Endothelial cell of umbilical vein (primary cell): ENCODE measurements around the gene VAC14.

Experiments used
- CTCF ChIP-seq, 2 donors: IDR thresholded peaks; 1 replicate in 1 of 2; 2 replicates in 1 of 2; pipeline ENCODE4 v1.5.1; 2011; ENCODE audit warnings: low read length in 2 of 2, mild to moderate bottlenecking in 2 of 2, moderate library complexity in 2 of 2, control low read depth in 1 of 2, inconsistent platforms in 1 of 2, low read depth in 1 of 2; ENCODE audit not compliant: insufficient read depth in 1 of 2; ENCODE audit errors: extremely low read depth in 1 of 2
- EZH2 ChIP-seq: IDR thresholded peaks from 2 replicates; pipeline ENCODE4 v1.6.1; 2012; ENCODE audit warnings: borderline replicate concordance, low read depth, mild to moderate bottlenecking, moderate library complexity, low read length, inconsistent platforms; ENCODE audit not compliant: severe bottlenecking
- MAX ChIP-seq: IDR thresholded peaks from 2 replicates; pipeline ENCODE4 v1.6.1; 2011; ENCODE audit not compliant: insufficient read depth, insufficient read length
- MYC ChIP-seq: IDR thresholded peaks from one replicate; pipeline ENCODE4 v1.6.1; 2011; ENCODE audit warnings: mild to moderate bottlenecking, low read depth, low read length
- POLR2A ChIP-seq: IDR thresholded peaks from 2 replicates; pipeline ENCODE4 v1.6.1; 2012; ENCODE audit warnings: low read depth, mild to moderate bottlenecking, control low read depth, low read length
- POLR2AphosphoS5 ChIP-seq: IDR thresholded peaks from 2 replicates; pipeline ENCODE4 v1.6.1; 2012; ENCODE audit warnings: low read depth, mild to moderate bottlenecking, control low read depth, low read length, moderate library complexity; ENCODE audit not compliant: insufficient read depth

- TF ChIP-seq CTCF (IDR thresholded peaks at IDR 0.05; ENCODE audit: extremely low read depth in 1 of 2, insufficient read depth in 1 of 2, low read depth in 1 of 2, low read length in 2 of 2) (no peak), EZH2 (no peak), POLR2AphosphoS5 (no peak), POLR2A (no peak), MAX (no peak), MYC (no peak)
Measured at GRCh38 chr16:70741783-70742125, 59.2 kb downstream of the VAC14 start.
